OCI-LY1 (cell line): ENCODE measurements around the gene SIX1.

Experiments used
- H2AFZ ChIP-seq: fragments of 200-600 bp; sonication (generic), shearing (Covaris generic); 2 replicates; pipeline ENCODE4 v1.6.0; 2014; ENCODE audit warnings: antibody characterized with exemption, mild to moderate bottlenecking, low read length
- H3F3A ChIP-seq: fragments of 200-600 bp; sonication (generic), shearing (Covaris generic); 2 replicates; pipeline ENCODE4 v1.6.0; 2014; ENCODE audit warnings: mild to moderate bottlenecking, antibody characterized with exemption, low read length, moderate library complexity; ENCODE audit not compliant: insufficient read depth
- H3K27ac ChIP-seq: fragments of 200-600 bp; sonication (generic); 2 replicates; pipeline ENCODE4 v1.5.1; 2014; ENCODE audit warnings: low read length, mixed run types, mild to moderate bottlenecking, low read depth; ENCODE audit not compliant: poor library complexity, severe bottlenecking
- H3K27me3 ChIP-seq: fragments of 200-600 bp; sonication (generic); 2 replicates; pipeline ENCODE4 v1.6.0; 2014; ENCODE audit warnings: antibody characterized with exemption, mild to moderate bottlenecking, low read length, moderate library complexity; ENCODE audit not compliant: insufficient read depth
- H3K36me3 ChIP-seq: fragments of 200-600 bp; sonication (generic); 2 replicates; pipeline ENCODE4 v1.6.1; 2014; ENCODE audit warnings: mild to moderate bottlenecking, antibody characterized with exemption, low read length, moderate library complexity, mixed read lengths; ENCODE audit not compliant: insufficient read depth
- H3K4me1 ChIP-seq: fragments of 200-600 bp; sonication (generic); 2 replicates; pipeline ENCODE4 v1.5.1; 2014; ENCODE audit warnings: mild to moderate bottlenecking, low read length, moderate library complexity; ENCODE audit not compliant: insufficient read depth, severe bottlenecking
- H3K4me2 ChIP-seq: fragments of 200-600 bp; sonication (generic), shearing (Covaris generic); 2 replicates; pipeline ENCODE4 v1.6.1; 2014; ENCODE audit warnings: low read length
- H3K4me3 ChIP-seq: fragments of 200-600 bp; sonication (generic); 2 replicates; pipeline ENCODE4 v1.5.1; 2014; ENCODE audit warnings: low read length, low read depth, mild to moderate bottlenecking, mixed read lengths; ENCODE audit not compliant: poor library complexity, severe bottlenecking
- H3K79me2 ChIP-seq: fragments of 200-600 bp; shearing (Covaris generic); 2 replicates; pipeline ENCODE4 v1.6.1; 2016; ENCODE audit warnings: mixed run types, low read length, mixed read lengths; ENCODE audit not compliant: insufficient read depth
- H3K9ac ChIP-seq: fragments of 200-600 bp; sonication (generic), shearing (Covaris generic); 2 replicates; pipeline ENCODE4 v1.6.1; 2014; ENCODE audit warnings: mild to moderate bottlenecking, low read length, mixed read lengths
- H3K9me2 ChIP-seq: fragments of 200-600 bp; sonication (generic), shearing (Covaris generic); 2 replicates; pipeline ENCODE4 v1.6.1; 2014; ENCODE audit warnings: low read depth, mild to moderate bottlenecking, low read length, mixed read lengths
- H3K9me3 ChIP-seq: fragments of 200-600 bp; shearing (Covaris generic); 2 replicates; pipeline ENCODE4 v1.6.1; 2014; ENCODE audit warnings: low read length, mixed read lengths
- H4K20me1 ChIP-seq: fragments of 200-600 bp; sonication (generic), shearing (Covaris generic); 2 replicates; pipeline ENCODE4 v1.6.0; 2016; ENCODE audit warnings: mild to moderate bottlenecking, low read length; ENCODE audit not compliant: insufficient read depth
- CTCF ChIP-seq: fragments of 200-600 bp; sonication (generic), shearing (Covaris generic); IDR thresholded peaks from 2 replicates; pipeline ENCODE4 v1.5.1; 2017; ENCODE audit warnings: mild to moderate bottlenecking, antibody characterized with exemption, low read length, moderate library complexity, mixed read lengths
- EZH2 ChIP-seq: fragments of 200-600 bp; sonication (generic), shearing (Covaris generic); IDR thresholded peaks from 2 replicates; pipeline ENCODE4 v1.8.0; 2017; ENCODE audit warnings: borderline replicate concordance, mixed run types, mild to moderate bottlenecking, antibody characterized with exemption, low read length, moderate library complexity, mixed read lengths

SIX1 gene

GRCh38 chr14:60637479-60638315, 11.6 kb downstream of the SIX1 start:
- H3K27me3 ChIP-seq: no peaks in the 10 kb centered on the region; the same call in 1 of the 2 replicates
- H3F3A ChIP-seq: no peaks in the 10 kb centered on the region
- no peaks in the 10 kb centered on the region for H3K36me3 ChIP-seq
- no peaks in the 10 kb centered on the region for H3K9me2 ChIP-seq
- TF ChIP-seq CTCF: no peak
- TF ChIP-seq EZH2: no peak
- peak overlapping the region; percentile 37; the same call in 1 of the 2 replicates for H3K4me2 ChIP-seq
- no peak overlapping the region for H2AFZ ChIP-seq
- no peaks in the 10 kb centered on the region for H4K20me1 ChIP-seq
- H3K79me2 ChIP-seq: no peaks in the 10 kb centered on the region
- H3K9me3 ChIP-seq: no peaks in the 10 kb centered on the region
- peak overlapping the region; percentile 23; the same call in 1 of the 2 replicates for H3K9ac ChIP-seq
- H3K27ac ChIP-seq: no peak overlapping the region
- peak overlapping the region; percentile 23 for H3K4me3 ChIP-seq
- peaks cover 19% of the 10 kb centered on the region for H3K4me1 ChIP-seq

- H3K4me3 ChIP-seq: peak overlapping the region; percentile 23
- peak overlapping the region; percentile 37; the same call in 1 of the 2 replicates for H3K4me2 ChIP-seq
- no peak overlapping the region for H2AFZ ChIP-seq
- no peak overlapping the region for H3K27ac ChIP-seq
- H4K20me1 ChIP-seq: no peaks in the 10 kb centered on the region
- no peaks in the 10 kb centered on the region for H3F3A ChIP-seq
- H3K4me1 ChIP-seq: peaks cover 23% of the 10 kb centered on the region
- no peaks in the 10 kb centered on the region for H3K36me3 ChIP-seq
- no peaks in the 10 kb centered on the region for H3K9me3 ChIP-seq
- peak overlapping the region; percentile 23; the same call in 1 of the 2 replicates for H3K9ac ChIP-seq
- H3K9me2 ChIP-seq: no peaks in the 10 kb centered on the region
- H3K27me3 ChIP-seq: no peaks in the 10 kb centered on the region; the same call in 1 of the 2 replicates
- TF ChIP-seq EZH2 (no peak), CTCF (no peak)
- no peaks in the 10 kb centered on the region for H3K79me2 ChIP-seq
These were observed 12.3 kb downstream of the SIX1 start for GRCh38 chr14:60636879-60637478.

- Histone ChIP-seq H3K79me2 (no peaks in the 10 kb centered on the region), H3K4me2 (no peak overlapping the region), H3F3A (no peaks in the 10 kb centered on the region), H3K4me3 (no peak overlapping the region), H3K36me3 (no peaks in the 10 kb centered on the region), H2AFZ (no peak overlapping the region), H3K9ac (no peak overlapping the region), H3K4me1 (peaks cover 23% of the 10 kb centered on the region), H3K9me3 (no peaks in the 10 kb centered on the region), H3K27ac (no peak overlapping the region), H3K27me3 (no peaks in the 10 kb centered on the region; the same call in 1 of the 2 replicates), H3K9me2 (no peaks in the 10 kb centered on the region), H4K20me1 (no peaks in the 10 kb centered on the region)
- TF ChIP-seq EZH2: no peak
These were observed 15.1 kb downstream of the SIX1 start for GRCh38 chr14:60634153-60634552.
